CD4-positive, CD25-positive, alpha-beta regulatory T cell (primary cell): ENCODE data around the gene SBNO2. TPM values are rescaled to one million over a fixed set of nuclear protein-coding genes. Genes with fewer than 3 reads are reported as not detected.

ENCODE experiments used
- ATAC-seq, 2 donors: fragments of 150-1000 bp; cut with Tn5 transposase; one replicate each; pipeline ENCODE4 v1.10.0; 2021; ENCODE audit warnings: low read depth in 2 of 2, moderate number of reproducible peaks in 2 of 2, moderate library complexity in 1 of 2
- DNase-seq, 3 donors: peaks; one replicate each; pipeline versions ENCODE4 v3.0.0 to v3.0.0-alpha.2; 2012 to 2022; ENCODE audit warnings: mixed read lengths in 1 of 3
- H3K27ac ChIP-seq: one replicate; pipeline ENCODE4 v1.7.0; 2013; ENCODE audit warnings: mild to moderate bottlenecking, low read length; ENCODE audit not compliant: insufficient read depth, poor library complexity, severe bottlenecking
- H3K27me3 ChIP-seq: one replicate; pipeline ENCODE4 v1.7.0; 2013; ENCODE audit warnings: low read length; ENCODE audit not compliant: control insufficient read depth, insufficient read depth
- H3K36me3 ChIP-seq: one replicate; pipeline ENCODE4 v1.7.0; 2013; ENCODE audit warnings: mild to moderate bottlenecking, low read length, moderate library complexity; ENCODE audit not compliant: control insufficient read depth, insufficient read depth
- H3K4me1 ChIP-seq: 2 replicates; pipeline ENCODE4 v1.7.0; 2013; ENCODE audit warnings: mild to moderate bottlenecking, low read length; ENCODE audit not compliant: insufficient read depth, control insufficient read depth, poor library complexity, severe bottlenecking
- H3K4me3 ChIP-seq: one replicate; pipeline ENCODE4 v1.7.0; 2013; ENCODE audit warnings: low read depth, mild to moderate bottlenecking, low read length, moderate library complexity
- H3K9me3 ChIP-seq, 2 experiments: 1 replicate in 1 of 2; 2 replicates in 1 of 2; pipeline ENCODE4 v1.7.0; 2013; ENCODE audit warnings: low read length in 2 of 2, mild to moderate bottlenecking in 1 of 2, moderate library complexity in 1 of 2; ENCODE audit not compliant: control insufficient read depth in 2 of 2
- H3K27ac Mint-ChIP-seq, 3 donors: one replicate each; pipeline ENCODE4 v1.8.0; 2020 to 2022; ENCODE audit warnings: mild to moderate bottlenecking in 3 of 3, mixed read lengths in 3 of 3, moderate library complexity in 2 of 3
- H3K27me3 Mint-ChIP-seq: one replicate; pipeline ENCODE4 v1.8.0; 2022; ENCODE audit warnings: mild to moderate bottlenecking, mixed read lengths
- H3K36me3 Mint-ChIP-seq: one replicate; pipeline ENCODE4 v1.8.0; 2020; ENCODE audit warnings: mixed read lengths
- H3K4me1 Mint-ChIP-seq, 4 donors: one replicate each; pipeline ENCODE4 v1.8.0; 2020 to 2022; ENCODE audit warnings: mixed read lengths in 4 of 4, mild to moderate bottlenecking in 1 of 4
- H3K4me3 Mint-ChIP-seq, 4 donors: one replicate each; pipeline ENCODE4 v1.8.0; 2020 to 2022; ENCODE audit warnings: mild to moderate bottlenecking in 4 of 4, mixed read lengths in 4 of 4, moderate library complexity in 3 of 4
- H3K9me3 Mint-ChIP-seq, 7 donors: one replicate each; pipeline ENCODE4 v1.8.0; 2020 to 2022; ENCODE audit warnings: mixed read lengths in 7 of 7, mild to moderate bottlenecking in 3 of 7, moderate library complexity in 2 of 7
- polyA plus RNA-seq, 4 donors: library from polyadenylated mRNA; unstranded; fragments of 300-500 nt; fragmentation: Illumina TruSeq; gene quantifications; one replicate each; pipeline ENCODE4 v1.2.3, GENCODE V29; 2021
- total RNA-seq: library from RNA; stranded (reverse); gene quantifications from one replicate; pipeline ENCODE4 v1.2.3, GENCODE V29; 2022

SBNO2 gene
- total and polyA plus RNA-seq, 5 donors from 2014 or later: 2.0 to 139 (median 2.7) TPM

- Mint-ChIP-seq H3K4me1 (peaks cover 0 to 13% (median 8%) of the 10 kb centered on the region in 4 donors), H3K36me3 (no peaks in the 10 kb centered on the region), H3K9me3 (no peaks in the 10 kb centered on the region), H3K4me3 (peak overlapping the region in 1 of 4 donors; percentile 38), H3K27me3 (peaks cover 19% of the 10 kb centered on the region), H3K27ac (no peak overlapping the region)
- no peaks in the 10 kb centered on the region for H3K27me3 ChIP-seq
- H3K36me3 ChIP-seq: no peaks in the 10 kb centered on the region
- H3K27ac ChIP-seq: no peak overlapping the region
- no peak overlapping the region for H3K4me3 ChIP-seq
- ATAC-seq: no peak
- no peaks in the 10 kb centered on the region for H3K9me3 ChIP-seq
- H3K4me1 ChIP-seq: peaks cover 6% of the 10 kb centered on the region
- no peak for DNase-seq
Observed at GRCh38 chr19:1181606-1182005, 7.5 kb upstream of the SBNO2 start.

- DNase-seq (no peak), ATAC-seq (no peak)
- peaks cover 0 to 2% (median 0%) of the 10 kb centered on the region in 7 donors for H3K9me3 Mint-ChIP-seq
- no peak overlapping the region for H3K27ac Mint-ChIP-seq
- no peaks in the 10 kb centered on the region for H3K9me3 ChIP-seq
- no peak overlapping the region for H3K4me3 ChIP-seq
- H3K36me3 Mint-ChIP-seq: no peaks in the 10 kb centered on the region
- H3K36me3 ChIP-seq: no peaks in the 10 kb centered on the region
- H3K4me1 ChIP-seq: peaks cover 17% of the 10 kb centered on the region
- peaks cover 0 to 30% (median 10%) of the 10 kb centered on the region in 4 donors for H3K4me1 Mint-ChIP-seq
- no peak overlapping the region for H3K27ac ChIP-seq
- H3K27me3 Mint-ChIP-seq: peaks cover 19% of the 10 kb centered on the region
- peak overlapping the region in 1 of 4 donors; percentile 47 for H3K4me3 Mint-ChIP-seq
- H3K27me3 ChIP-seq: no peaks in the 10 kb centered on the region
Observed at GRCh38 chr19:1177322-1178114, 3.5 kb upstream of the SBNO2 start.

- Mint-ChIP-seq H3K4me3 (peak overlapping the region; percentile 84 to 93 (median 90)), H3K4me1 (peaks cover 0 to 42% (median 16%) of the 10 kb centered on the region in 4 donors), H3K27ac (peak overlapping the region; percentile 14 to 95 (median 82)), H3K9me3 (peaks cover 0 to 4% (median 0%) of the 10 kb centered on the region in 7 donors), H3K36me3 (peaks cover 12% of the 10 kb centered on the region), H3K27me3 (peaks cover 4% of the 10 kb centered on the region)
- Histone ChIP-seq H3K4me1 (peaks cover 31% of the 10 kb centered on the region), H3K36me3 (peaks cover 4% of the 10 kb centered on the region), H3K27me3 (no peaks in the 10 kb centered on the region), H3K27ac (peak overlapping the region; percentile 81), H3K9me3 (no peaks in the 10 kb centered on the region), H3K4me3 (peak overlapping the region; percentile 44)
- peak in 2 of 3 donors; percentile 16 to 36 for DNase-seq
- ATAC-seq: peak in 1 of 2 donors; percentile 21
Observed at GRCh38 chr19:1173159-1173844, 766 bp downstream of the SBNO2 start.

- ATAC-seq (no peak), DNase-seq (no peak)
- Histone ChIP-seq H3K27ac (peak overlapping the region; percentile 81), H3K4me1 (peaks cover 31% of the 10 kb centered on the region), H3K4me3 (no peak overlapping the region), H3K36me3 (peaks cover 4% of the 10 kb centered on the region), H3K27me3 (no peaks in the 10 kb centered on the region), H3K9me3 (no peaks in the 10 kb centered on the region)
- Mint-ChIP-seq H3K4me3 (peak overlapping the region; percentile 84 to 93 (median 90)), H3K9me3 (peaks cover 0 to 4% (median 0%) of the 10 kb centered on the region in 7 donors), H3K4me1 (peaks cover 0 to 41% (median 16%) of the 10 kb centered on the region in 4 donors), H3K36me3 (peaks cover 12% of the 10 kb centered on the region), H3K27ac (peak overlapping the region; percentile 75 to 95 (median 79)), H3K27me3 (no peaks in the 10 kb centered on the region)
Observed at GRCh38 chr19:1172353-1173158, 1.5 kb downstream of the SBNO2 start.

GRCh38 chr19:1171755-1172352 lies 2.2 kb downstream of the SBNO2 start:
- no peak overlapping the region for H3K4me3 ChIP-seq
- no peak for ATAC-seq
- H3K4me3 Mint-ChIP-seq: peak overlapping the region; percentile 74 to 93 (median 90)
- peak overlapping the region; percentile 75 to 95 (median 79) for H3K27ac Mint-ChIP-seq
- peaks cover 0 to 4% (median 0%) of the 10 kb centered on the region in 7 donors for H3K9me3 Mint-ChIP-seq
- DNase-seq: no peak
- peaks cover 4% of the 10 kb centered on the region for H3K36me3 ChIP-seq
- H3K27me3 ChIP-seq: no peaks in the 10 kb centered on the region
- H3K36me3 Mint-ChIP-seq: peaks cover 12% of the 10 kb centered on the region
- peaks cover 0 to 41% (median 17%) of the 10 kb centered on the region in 4 donors for H3K4me1 Mint-ChIP-seq
- H3K4me1 ChIP-seq: peaks cover 31% of the 10 kb centered on the region
- no peak overlapping the region for H3K27ac ChIP-seq
- H3K27me3 Mint-ChIP-seq: no peaks in the 10 kb centered on the region
- no peaks in the 10 kb centered on the region for H3K9me3 ChIP-seq

- H3K27ac ChIP-seq: no peak overlapping the region
- Mint-ChIP-seq H3K4me3 (peak overlapping the region in 3 of 4 donors; percentile 58 to 80 (median 80)), H3K4me1 (peaks cover 0 to 41% (median 20%) of the 10 kb centered on the region in 4 donors), H3K36me3 (peaks cover 12% of the 10 kb centered on the region), H3K9me3 (peaks cover 0 to 4% (median 0%) of the 10 kb centered on the region in 7 donors), H3K27me3 (no peaks in the 10 kb centered on the region), H3K27ac (peak overlapping the region in 2 of 3 donors; percentile 4 to 59)
- no peak for DNase-seq
- H3K27me3 ChIP-seq: no peaks in the 10 kb centered on the region
- H3K36me3 ChIP-seq: peaks cover 8% of the 10 kb centered on the region
- ATAC-seq: no peak
- no peaks in the 10 kb centered on the region for H3K9me3 ChIP-seq
- H3K4me1 ChIP-seq: peaks cover 31% of the 10 kb centered on the region
- H3K4me3 ChIP-seq: no peak overlapping the region
Observed at GRCh38 chr19:1170938-1171754, 2.9 kb downstream of the SBNO2 start.
